NCI-H446 (cell line): Measurements from ENCODE around the gene NKX2-2.

ENCODE experiments used
- DNase-seq, 2 experiments: peaks; one replicate each; lab custom pipeline; 2025; lab: John Stamatoyannopoulos, UW

Gene NKX2-2

GRCh38 chr20:21513881-21514540 lies at the start of gene NKX2-2:
NKX2-2 (minus strand) TSS chr20:21514064; CDS start chr20:21513669, 395 bp downstream.
- DNase-seq, result peak in 1 of 2 experiments; percentile 78

- no peak for DNase-seq
Measured at GRCh38 chr20:21562656-21563055, 48.8 kb upstream of the NKX2-2 start.

GRCh38 chr20:21559305-21559704 lies 45.4 kb upstream of the NKX2-2 start:
- DNase-seq, result no peak

- no peak for DNase-seq
Measured at GRCh38 chr20:21557241-21558020, 43.6 kb upstream of the NKX2-2 start.

- no peak for DNase-seq
Measured at GRCh38 chr20:21556398-21556797, 42.5 kb upstream of the NKX2-2 start.

GRCh38 chr20:21555470-21556120 lies 41.7 kb upstream of the NKX2-2 start:
- no peak for DNase-seq

GRCh38 chr20:21554985-21555384 lies 41.1 kb upstream of the NKX2-2 start:
- DNase-seq, result no peak

- no peak for DNase-seq
Measured at GRCh38 chr20:21554376-21554890, 40.6 kb upstream of the NKX2-2 start.

GRCh38 chr20:21550587-21550986 lies 36.7 kb upstream of the NKX2-2 start:
- no peak for DNase-seq

- no peak for DNase-seq
Measured at GRCh38 chr20:21548390-21549035, 34.6 kb upstream of the NKX2-2 start.

- no peak for DNase-seq
Measured at GRCh38 chr20:21546355-21546754, 32.5 kb upstream of the NKX2-2 start.

- DNase-seq, result no peak
Measured at GRCh38 chr20:21539512-21539911, 25.6 kb upstream of the NKX2-2 start.

- DNase-seq, result no peak
Measured at GRCh38 chr20:21534886-21535285, 21.0 kb upstream of the NKX2-2 start.

GRCh38 chr20:21534453-21534852 lies 20.6 kb upstream of the NKX2-2 start:
- DNase-seq, result no peak

- no peak for DNase-seq
Measured at GRCh38 chr20:21529863-21530262, 16.0 kb upstream of the NKX2-2 start.

GRCh38 chr20:21528870-21529269 lies 15.0 kb upstream of the NKX2-2 start:
- DNase-seq, result no peak

- no peak for DNase-seq
Measured at GRCh38 chr20:21527908-21528307, 14.0 kb upstream of the NKX2-2 start.

- no peak for DNase-seq
Measured at GRCh38 chr20:21526776-21527175, 12.9 kb upstream of the NKX2-2 start.

- no peak for DNase-seq
Measured at GRCh38 chr20:21523895-21524294, 10.0 kb upstream of the NKX2-2 start.

GRCh38 chr20:21523281-21523868 lies 9.5 kb upstream of the NKX2-2 start:
- DNase-seq, result no peak

- DNase-seq, result no peak
Measured at GRCh38 chr20:21522481-21523280, 8.8 kb upstream of the NKX2-2 start.
